ENCODE results near the gene VEGFB.

DNA sequence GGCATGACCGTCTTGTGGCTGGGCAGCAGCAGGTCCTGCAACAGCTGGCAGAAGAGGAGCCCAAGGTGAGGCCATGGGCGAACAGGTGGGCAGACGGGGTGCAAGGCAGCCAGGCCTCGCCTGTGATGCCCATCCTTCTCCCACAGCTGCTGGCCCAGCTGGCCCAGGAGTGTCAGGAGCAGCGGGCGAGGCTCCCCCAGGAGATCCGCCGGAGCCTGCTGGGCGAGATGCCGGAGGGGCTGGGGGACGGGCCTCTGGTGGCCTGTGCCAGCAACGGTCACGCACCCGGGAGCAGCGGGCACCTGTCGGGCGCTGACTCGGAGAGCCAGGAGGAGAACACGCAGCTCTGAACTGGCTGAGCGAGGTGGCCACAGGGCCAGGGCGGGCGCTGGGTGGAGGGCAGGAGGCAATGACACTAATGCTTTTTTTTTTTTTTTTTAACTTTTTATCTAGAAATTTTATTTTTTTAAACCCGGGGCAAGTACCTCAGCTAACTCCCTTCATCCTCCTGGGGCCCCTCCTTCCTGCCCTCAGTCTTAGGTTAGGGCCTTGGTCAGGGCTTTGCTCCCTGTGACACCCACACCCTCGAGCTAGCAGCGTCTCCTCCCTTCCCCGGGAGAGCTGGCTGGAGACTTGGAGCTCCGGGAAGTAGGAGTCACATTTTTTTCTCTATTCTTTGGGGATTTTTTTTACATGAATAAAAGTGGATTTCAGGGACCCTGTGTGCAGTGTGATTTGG lies 33.0 kb downstream of the VEGFB start:
- TF ChIP-seq, protein P1, sequence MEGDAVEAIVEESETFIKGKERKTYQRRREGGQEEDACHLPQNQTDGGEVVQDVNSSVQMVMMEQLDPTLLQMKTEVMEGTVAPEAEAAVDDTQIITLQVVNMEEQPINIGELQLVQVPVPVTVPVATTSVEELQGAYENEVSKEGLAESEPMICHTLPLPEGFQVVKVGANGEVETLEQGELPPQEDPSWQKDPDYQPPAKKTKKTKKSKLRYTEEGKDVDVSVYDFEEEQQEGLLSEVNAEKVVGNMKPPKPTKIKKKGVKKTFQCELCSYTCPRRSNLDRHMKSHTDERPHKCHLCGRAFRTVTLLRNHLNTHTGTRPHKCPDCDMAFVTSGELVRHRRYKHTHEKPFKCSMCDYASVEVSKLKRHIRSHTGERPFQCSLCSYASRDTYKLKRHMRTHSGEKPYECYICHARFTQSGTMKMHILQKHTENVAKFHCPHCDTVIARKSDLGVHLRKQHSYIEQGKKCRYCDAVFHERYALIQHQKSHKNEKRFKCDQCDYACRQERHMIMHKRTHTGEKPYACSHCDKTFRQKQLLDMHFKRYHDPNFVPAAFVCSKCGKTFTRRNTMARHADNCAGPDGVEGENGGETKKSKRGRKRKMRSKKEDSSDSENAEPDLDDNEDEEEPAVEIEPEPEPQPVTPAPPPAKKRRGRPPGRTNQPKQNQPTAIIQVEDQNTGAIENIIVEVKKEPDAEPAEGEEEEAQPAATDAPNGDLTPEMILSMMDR (conservative IDR thresholded peaks at IDR 0.05 in 1 of 2, IDR thresholded peaks at IDR 0.05 in 1 of 2; ENCODE audit: low read depth in 1 of 2, low read length in 2 of 2): no peak
- TF ChIP-seq EZH2 (IDR thresholded peaks at IDR 0.05; ENCODE audit: low read length, missing control alignments): no peak

All from fibroblast of lung (primary cell).